Keratinocyte (primary cell): ENCODE measurements around the gene YAF2.

Experiments used
- EZH2 ChIP-seq: IDR thresholded peaks from one replicate; pipeline ENCODE4 v1.6.1; 2012; ENCODE audit warnings: inconsistent platforms, mild to moderate bottlenecking, low read length, moderate library complexity
- TF ChIP-seq, protein P1 (sequence below), 3 experiments: IDR thresholded peaks in 1 of 3; conservative IDR thresholded peaks in 1 of 3; optimal IDR thresholded peaks in 1 of 3; 2 replicates in 2 of 3; 3 replicates in 1 of 3; pipeline versions ENCODE3 to v1.5.1; 2011; ENCODE audit warnings: low read length in 3 of 3, mild to moderate bottlenecking in 3 of 3, moderate library complexity in 2 of 3, control low read depth in 1 of 3, inconsistent platforms in 1 of 3; ENCODE audit not compliant: insufficient read depth in 2 of 3; ENCODE audit errors: extremely low read depth in 1 of 3

DNA sequence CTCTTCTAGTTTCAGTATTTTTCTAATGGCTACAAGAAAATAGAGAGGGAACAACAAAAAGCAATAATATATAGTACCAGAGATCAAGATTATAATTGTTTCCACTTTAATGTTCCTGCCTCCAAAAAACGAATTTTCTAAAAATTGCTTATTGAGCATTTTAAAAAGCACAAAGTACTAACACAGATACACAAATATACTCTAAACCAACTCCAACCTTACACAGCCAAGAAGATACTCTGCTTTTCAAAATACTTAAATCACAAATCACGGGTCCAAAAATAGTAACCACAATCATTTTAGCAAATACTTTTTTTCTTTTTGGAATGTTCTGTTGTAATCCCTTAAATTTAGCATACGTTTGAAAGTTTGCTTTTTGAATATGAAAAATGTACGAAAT lies 2.0 kb downstream of the YAF2 start:
- TF ChIP-seq, protein P1, sequence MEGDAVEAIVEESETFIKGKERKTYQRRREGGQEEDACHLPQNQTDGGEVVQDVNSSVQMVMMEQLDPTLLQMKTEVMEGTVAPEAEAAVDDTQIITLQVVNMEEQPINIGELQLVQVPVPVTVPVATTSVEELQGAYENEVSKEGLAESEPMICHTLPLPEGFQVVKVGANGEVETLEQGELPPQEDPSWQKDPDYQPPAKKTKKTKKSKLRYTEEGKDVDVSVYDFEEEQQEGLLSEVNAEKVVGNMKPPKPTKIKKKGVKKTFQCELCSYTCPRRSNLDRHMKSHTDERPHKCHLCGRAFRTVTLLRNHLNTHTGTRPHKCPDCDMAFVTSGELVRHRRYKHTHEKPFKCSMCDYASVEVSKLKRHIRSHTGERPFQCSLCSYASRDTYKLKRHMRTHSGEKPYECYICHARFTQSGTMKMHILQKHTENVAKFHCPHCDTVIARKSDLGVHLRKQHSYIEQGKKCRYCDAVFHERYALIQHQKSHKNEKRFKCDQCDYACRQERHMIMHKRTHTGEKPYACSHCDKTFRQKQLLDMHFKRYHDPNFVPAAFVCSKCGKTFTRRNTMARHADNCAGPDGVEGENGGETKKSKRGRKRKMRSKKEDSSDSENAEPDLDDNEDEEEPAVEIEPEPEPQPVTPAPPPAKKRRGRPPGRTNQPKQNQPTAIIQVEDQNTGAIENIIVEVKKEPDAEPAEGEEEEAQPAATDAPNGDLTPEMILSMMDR (optimal IDR thresholded peaks at IDR 0.05 in 1 of 3, IDR thresholded peaks at IDR 0.05 in 1 of 3, conservative IDR thresholded peaks at IDR 0.05 in 1 of 3; ENCODE audit: extremely low read depth in 1 of 3, insufficient read depth in 2 of 3, low read length in 3 of 3): no peak
- no peak for TF ChIP-seq EZH2
